ENCODE measurements around the gene RNF183.

The RNF183 gene

GRCh38 chr9:113266174-113266573 is 37.0 kb downstream of the RNF183 start:
- no peak for TF ChIP-seq CTCF (IDR thresholded peaks at IDR 0.05)

GRCh38 chr9:113261917-113262671 is 41.1 kb downstream of the RNF183 start:
- TF ChIP-seq CTCF (IDR thresholded peaks at IDR 0.05), result no peak

- no peak for TF ChIP-seq CTCF (IDR thresholded peaks at IDR 0.05)
Observed at GRCh38 chr9:113258282-113258681, 44.9 kb downstream of the RNF183 start.

GRCh38 chr9:113257863-113258262 is 45.3 kb downstream of the RNF183 start:
- no peak for TF ChIP-seq CTCF (IDR thresholded peaks at IDR 0.05)

- no peak for TF ChIP-seq CTCF (IDR thresholded peaks at IDR 0.05)
Observed at GRCh38 chr9:113255438-113255837, 47.7 kb downstream of the RNF183 start.

GRCh38 chr9:113254991-113255390 is 48.2 kb downstream of the RNF183 start:
- no peak for TF ChIP-seq CTCF (IDR thresholded peaks at IDR 0.05)

- TF ChIP-seq CTCF (IDR thresholded peaks at IDR 0.05), result no peak
Observed at GRCh38 chr9:113250807-113251206, 52.4 kb downstream of the RNF183 start.

- TF ChIP-seq CTCF (IDR thresholded peaks at IDR 0.05), result no peak
Observed at GRCh38 chr9:113247640-113248039, 55.5 kb downstream of the RNF183 start.

Measured in LNCAP (cell line).